ENCODE data around the gene FXYD5.
"Not testable (repeated sequence)": the region's sequence is repeated elsewhere in the genome, so short reads cannot be mapped to it uniquely, and the experiment has no call there.

Gene FXYD5

DNA sequence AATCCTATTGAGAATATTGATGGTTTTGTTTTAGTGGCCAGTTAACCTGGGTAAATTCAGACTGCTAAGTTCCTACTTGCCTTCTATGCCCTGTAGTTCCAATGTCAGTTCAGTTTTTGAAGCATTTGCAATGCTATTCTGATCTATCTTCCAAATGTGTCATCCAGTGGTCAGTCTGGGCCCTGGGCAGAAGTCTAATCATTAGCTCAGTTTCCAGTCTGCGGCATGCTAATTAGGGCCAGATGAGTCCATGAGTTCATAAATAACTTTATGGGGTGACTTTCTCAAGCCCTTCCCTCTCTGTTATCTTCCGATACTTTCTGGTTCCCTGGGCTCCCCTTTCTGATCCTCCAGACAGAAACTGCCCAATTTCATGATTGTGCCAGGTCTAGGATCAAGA, 41.3 kb downstream of the FXYD5 start:
- in situ Hi-C loops (cut with HindIII; ENCODE audit: low sequenced_read_pairs): no loop called here
- H3K4me3 ChIP-seq (ENCODE audit: low read depth, low read length): no peak overlapping the region
- TF ChIP-seq, protein P1, sequence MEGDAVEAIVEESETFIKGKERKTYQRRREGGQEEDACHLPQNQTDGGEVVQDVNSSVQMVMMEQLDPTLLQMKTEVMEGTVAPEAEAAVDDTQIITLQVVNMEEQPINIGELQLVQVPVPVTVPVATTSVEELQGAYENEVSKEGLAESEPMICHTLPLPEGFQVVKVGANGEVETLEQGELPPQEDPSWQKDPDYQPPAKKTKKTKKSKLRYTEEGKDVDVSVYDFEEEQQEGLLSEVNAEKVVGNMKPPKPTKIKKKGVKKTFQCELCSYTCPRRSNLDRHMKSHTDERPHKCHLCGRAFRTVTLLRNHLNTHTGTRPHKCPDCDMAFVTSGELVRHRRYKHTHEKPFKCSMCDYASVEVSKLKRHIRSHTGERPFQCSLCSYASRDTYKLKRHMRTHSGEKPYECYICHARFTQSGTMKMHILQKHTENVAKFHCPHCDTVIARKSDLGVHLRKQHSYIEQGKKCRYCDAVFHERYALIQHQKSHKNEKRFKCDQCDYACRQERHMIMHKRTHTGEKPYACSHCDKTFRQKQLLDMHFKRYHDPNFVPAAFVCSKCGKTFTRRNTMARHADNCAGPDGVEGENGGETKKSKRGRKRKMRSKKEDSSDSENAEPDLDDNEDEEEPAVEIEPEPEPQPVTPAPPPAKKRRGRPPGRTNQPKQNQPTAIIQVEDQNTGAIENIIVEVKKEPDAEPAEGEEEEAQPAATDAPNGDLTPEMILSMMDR (IDR thresholded peaks at IDR 0.05; ENCODE audit: low read depth, low read length): no peak
- DNase-seq (ENCODE audit: low read depth, low spot score): no peak

DNA sequence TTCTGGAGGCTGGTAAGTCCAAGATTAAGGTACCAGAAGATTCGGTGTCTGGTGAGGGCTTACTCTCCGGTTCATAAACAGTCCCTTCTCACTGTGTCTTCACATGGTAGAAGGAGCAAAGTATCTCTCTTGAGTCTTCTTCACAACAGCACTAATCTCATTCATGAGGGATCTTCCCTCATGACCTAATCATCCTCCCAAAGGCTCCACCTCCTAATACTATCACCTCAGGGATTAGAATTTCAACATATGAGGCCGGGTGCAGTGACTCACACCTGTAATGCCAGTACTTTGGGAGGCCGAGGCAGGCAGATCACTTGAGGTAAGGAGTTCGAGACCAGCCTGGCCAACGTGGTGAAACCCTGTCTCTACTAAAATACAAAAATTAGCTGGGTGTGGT, 42.3 kb downstream of the FXYD5 start:
- H3K4me3 ChIP-seq (ENCODE audit: low read depth, low read length); DNase-seq (ENCODE audit: low read depth, low spot score); in situ Hi-C loops (cut with HindIII; ENCODE audit: low sequenced_read_pairs): not testable (repeated sequence)

DNA sequence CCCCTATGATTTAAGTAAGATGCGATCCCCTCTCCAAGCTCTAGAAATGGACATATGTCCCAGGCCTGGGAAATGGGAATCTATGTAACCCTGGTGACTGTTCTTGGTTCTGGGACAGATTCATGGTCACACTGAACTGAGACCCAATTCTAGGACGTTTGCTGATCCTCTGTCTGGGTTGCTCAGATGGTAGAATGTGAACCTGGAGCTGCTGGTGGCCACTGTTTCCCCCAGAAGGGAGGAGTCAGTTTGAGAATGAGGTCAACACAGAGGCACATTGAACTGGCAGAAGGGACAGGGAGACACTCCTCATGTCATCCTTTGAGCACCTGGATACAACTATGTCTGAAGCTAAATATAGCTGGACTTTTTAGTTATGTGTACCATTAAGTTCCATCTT, 44.9 kb downstream of the FXYD5 start:
- in situ Hi-C loops (cut with HindIII; ENCODE audit: low sequenced_read_pairs): no loop called here
- TF ChIP-seq, protein P1 (IDR thresholded peaks at IDR 0.05; ENCODE audit: low read depth, low read length): no peak
- DNase-seq (ENCODE audit: low read depth, low spot score): no peak
- H3K4me3 ChIP-seq (ENCODE audit: low read depth, low read length): no peak overlapping the region

DNA sequence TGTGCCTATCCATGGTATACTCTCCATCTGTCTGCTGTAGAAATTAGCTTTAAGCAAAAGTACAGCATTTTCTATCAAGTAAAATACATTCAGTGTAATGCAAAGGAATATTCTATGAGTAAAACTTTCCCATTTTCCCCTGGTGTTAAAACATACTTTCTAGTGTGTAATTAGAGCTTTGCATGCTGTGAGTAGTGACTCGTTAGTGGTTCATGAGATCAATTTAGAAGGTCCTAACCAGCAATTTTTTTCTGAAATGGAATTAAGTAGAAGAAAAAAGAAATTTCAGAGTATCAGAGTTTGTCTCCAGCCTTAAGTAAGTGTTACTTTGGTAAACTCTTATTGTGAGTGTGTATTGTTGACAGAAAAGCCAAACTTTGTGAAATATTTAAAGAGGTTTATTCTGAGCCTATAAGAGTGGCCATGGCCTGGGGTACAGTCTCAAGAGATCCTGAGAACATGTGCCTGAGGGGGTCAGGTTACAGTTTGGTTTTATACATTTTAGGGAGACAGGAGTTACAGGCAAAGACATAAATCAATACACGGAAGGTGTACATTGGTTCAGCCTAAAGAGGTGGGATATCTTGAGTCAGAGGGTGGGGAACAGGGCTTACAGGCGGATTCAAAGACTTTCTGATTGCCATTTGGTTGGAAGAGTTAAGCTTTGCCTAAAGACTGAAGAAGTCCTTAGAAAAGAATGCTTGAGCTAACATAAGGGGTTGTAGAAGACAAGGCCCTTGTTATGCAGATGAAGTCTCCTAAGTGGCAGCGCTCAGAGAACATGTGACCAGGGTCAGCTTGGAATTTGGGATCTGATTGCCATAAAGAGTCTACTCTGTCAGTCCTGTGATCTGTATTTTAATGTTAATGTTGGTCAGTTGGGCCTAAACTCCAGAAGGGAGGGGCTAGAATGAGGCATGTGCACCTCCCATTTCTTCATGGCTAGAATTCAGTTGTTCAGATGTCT, 48.5 kb downstream of the FXYD5 start:
- H3K4me3 ChIP-seq (ENCODE audit: low read depth, low read length): no peak overlapping the region
- no peak for DNase-seq (ENCODE audit: low read depth, low spot score)
- TF ChIP-seq, protein P1 (IDR thresholded peaks at IDR 0.05; ENCODE audit: low read depth, low read length): no peak
- in situ Hi-C loops (cut with HindIII; ENCODE audit: low sequenced_read_pairs): no loop called here

DNA sequence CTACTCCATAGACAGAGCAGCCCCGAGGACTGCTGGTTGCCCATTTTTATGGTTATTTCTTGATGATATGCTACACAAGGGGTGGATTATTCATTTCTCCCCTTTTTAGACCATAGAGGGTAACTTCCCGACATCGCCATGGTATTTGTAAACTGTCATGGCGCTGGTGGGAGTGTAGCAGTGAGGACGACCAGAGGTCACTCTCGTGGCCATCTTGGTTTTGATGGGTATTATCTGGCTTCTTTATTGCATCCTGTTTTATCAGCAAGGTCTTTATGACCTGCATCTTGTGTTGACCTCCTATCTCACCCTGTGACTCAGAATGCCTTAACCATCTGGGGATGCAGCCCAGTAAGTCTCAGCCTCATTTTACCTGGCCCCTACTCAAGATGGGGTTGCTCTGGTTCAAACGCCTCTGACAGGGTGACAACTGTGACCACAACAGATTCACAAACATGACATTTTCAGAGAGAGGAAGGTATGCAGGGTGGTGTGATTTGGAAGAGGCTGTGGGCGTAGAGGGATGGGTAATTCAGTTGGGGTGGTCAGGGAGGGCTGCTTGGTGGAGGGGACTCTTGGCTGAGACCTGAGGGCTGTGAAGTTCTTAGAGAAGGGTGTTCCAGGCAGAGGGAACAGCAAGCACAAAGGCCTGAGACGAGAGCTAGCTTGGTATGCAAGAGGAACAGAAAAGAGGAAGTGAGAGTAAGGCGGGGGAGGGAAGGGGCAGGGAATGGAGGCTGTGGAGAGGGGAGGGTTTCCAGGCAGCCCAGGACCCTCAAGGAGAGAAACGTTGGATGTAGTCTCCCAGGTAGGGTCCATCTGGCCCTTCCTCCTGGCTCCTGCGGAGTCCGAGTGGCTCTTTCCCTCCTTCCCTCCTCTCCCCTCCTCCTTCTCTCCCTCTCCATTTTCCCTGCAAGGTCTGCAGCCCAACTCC, 50.5 kb downstream of the FXYD5 start:
- TF ChIP-seq, protein P1 (IDR thresholded peaks at IDR 0.05; ENCODE audit: low read depth, low read length): no peak
- H3K4me3 ChIP-seq (ENCODE audit: low read depth, low read length): no peak overlapping the region
- no peak for DNase-seq (ENCODE audit: low read depth, low spot score)
- in situ Hi-C loops (cut with HindIII; ENCODE audit: low sequenced_read_pairs): no loop called here

DNA sequence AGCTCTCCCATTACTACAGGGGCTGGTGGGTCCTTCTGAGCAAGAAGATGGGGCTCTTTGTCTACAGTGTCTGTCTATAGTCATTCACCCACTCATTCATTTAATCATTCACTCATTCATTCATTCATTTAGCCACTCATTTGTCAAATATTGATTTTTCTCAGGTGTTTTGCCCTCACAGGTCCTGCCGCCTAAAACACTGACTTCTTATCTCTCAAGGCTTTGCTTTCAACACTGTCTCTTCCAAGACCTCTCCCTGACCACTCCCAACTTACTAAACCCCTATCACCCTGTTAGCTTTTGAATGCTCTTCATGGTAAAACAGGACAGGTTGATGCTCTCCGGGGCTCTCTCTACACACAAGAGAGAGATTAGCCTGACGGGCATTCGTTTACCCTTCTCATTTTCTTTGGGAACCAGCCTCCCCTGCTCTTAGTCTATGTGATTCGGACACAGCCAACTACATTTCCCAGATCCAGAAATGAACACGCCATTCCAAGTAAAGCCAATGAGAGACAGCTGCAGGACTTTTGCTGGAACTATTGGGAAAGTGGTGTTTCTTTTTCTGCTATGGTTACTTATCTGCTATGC, 51.3 kb downstream of the FXYD5 start:
- in situ Hi-C loops (cut with HindIII; ENCODE audit: low sequenced_read_pairs): no loop called here
- TF ChIP-seq, protein P1 (IDR thresholded peaks at IDR 0.05; ENCODE audit: low read depth, low read length): no peak
- no peak for DNase-seq (ENCODE audit: low read depth, low spot score)
- H3K4me3 ChIP-seq (ENCODE audit: low read depth, low read length): no peak overlapping the region
